Breast epithelium (tissue), 4 donors: ENCODE results near the gene GAL3ST2. TPM values are rescaled to one million over a fixed set of nuclear protein-coding genes. Genes with fewer than 3 reads are reported as not detected.

ENCODE experiments used
- DNase-seq, 2 donors: peaks; one replicate each; pipeline ENCODE4 v3.0.0-alpha.2; 2019; ENCODE audit warnings: low spot score in 2 of 2
- H3K27ac ChIP-seq, 2 donors: fragments of 200-600 bp; sonication (generic) in 1 of 2; one replicate each; pipeline ENCODE4 v1.5.1; 2016 to 2019; ENCODE audit warnings: mild to moderate bottlenecking in 1 of 2
- H3K27me3 ChIP-seq, 2 donors: fragments of 200-600 bp; sonication (generic) in 1 of 2; one replicate each; pipeline versions ENCODE4 v1.5.1 to v1.6.0; 2017 to 2019; ENCODE audit warnings: control low read depth in 1 of 2, mild to moderate bottlenecking in 1 of 2
- H3K36me3 ChIP-seq: fragments of 200-600 bp; one replicate; pipeline ENCODE4 v1.5.1; 2019
- H3K4me1 ChIP-seq, 2 donors: fragments of 200-600 bp; sonication (generic); one replicate each; pipeline ENCODE4 v1.5.1; 2016 to 2019; ENCODE audit warnings: control low read depth in 1 of 2
- H3K4me3 ChIP-seq, 3 donors: fragments of 200-600 bp; sonication (generic); 1 replicate in 2 of 3; 2 replicates in 1 of 3; pipeline ENCODE4 v1.5.1; 2016 to 2019; ENCODE audit warnings: mild to moderate bottlenecking in 3 of 3, moderate library complexity in 2 of 3
- H3K9me3 ChIP-seq, 2 donors: fragments of 200-600 bp; sonication (generic) in 1 of 2; one replicate each; pipeline ENCODE4 v1.5.1; 2016 to 2019; ENCODE audit warnings: control low read depth in 1 of 2
- CTCF ChIP-seq, 3 donors: fragments of 450-650 bp; IDR thresholded peaks; one replicate each; pipeline ENCODE4 v1.5.1; 2016 to 2017; ENCODE audit warnings: antibody characterized with exemption in 3 of 3, mild to moderate bottlenecking in 3 of 3, moderate library complexity in 3 of 3
- POLR2A ChIP-seq: fragments of 450-650 bp; IDR thresholded peaks from one replicate; pipeline ENCODE4 v1.6.1; 2016; ENCODE audit warnings: antibody characterized with exemption, mild to moderate bottlenecking, moderate library complexity
- POLR2AphosphoS5 ChIP-seq, 3 donors: sonication (generic); formaldehyde crosslinking; IDR thresholded peaks; one replicate each; pipeline ENCODE4 v1.6.1; 2017; ENCODE audit warnings: antibody characterized with exemption in 3 of 3
- intact Hi-C: fragments of 100-400 bp; cut with DNase I; formaldehyde crosslinking; loops from one replicate; pipeline ENCODE4 v1.15.1; 2023; ENCODE audit warnings: low total_unique reads
- total RNA-seq, 3 donors: library from RNA; depleted of rRNA; stranded (reverse); fragments of >200 nt; gene quantifications; one replicate each; pipeline ENCODE4 v1.1.0, GENCODE V29; 2016

GAL3ST2 gene
- total RNA-seq, 3 donors from 2014 or later = 2.6 TPM; not detected in 2

GRCh38 chr2:241764275-241765241, 12.1 kb upstream of the GAL3ST2 start:
- no peak for TF ChIP-seq POLR2AphosphoS5 (IDR thresholded peaks at IDR 0.05)
- TF ChIP-seq CTCF (IDR thresholded peaks at IDR 0.05) = no peak
- TF ChIP-seq POLR2A = no peak
- no peaks in the 10 kb centered on the region for H3K36me3 ChIP-seq
- DNase-seq = no peak

GRCh38 chr2:241767464-241768250, 9.0 kb upstream of the GAL3ST2 start:
- peak in 1 of 2 donors; percentile 5 for DNase-seq
- TF ChIP-seq CTCF (IDR thresholded peaks at IDR 0.05) (no peak), POLR2A (no peak), POLR2AphosphoS5 (IDR thresholded peaks at IDR 0.05) (no peak)

More at GRCh38 chr2:241764275-241765241, 12.1 kb upstream of the GAL3ST2 start:
- Histone ChIP-seq H3K4me1 (no peaks in the 10 kb centered on the region), H3K9me3 (no peaks in the 10 kb centered on the region), H3K27ac (no peak overlapping the region), H3K27me3 (no peaks in the 10 kb centered on the region), H3K4me3 (no peak overlapping the region)
- intact Hi-C loops = no loop called here

GRCh38 chr2:241768251-241768711, 8.3 kb upstream of the GAL3ST2 start:
- intact Hi-C loops = no loop called here

More at GRCh38 chr2:241767464-241768250, 9.0 kb upstream of the GAL3ST2 start:
- H3K4me1 ChIP-seq = no peaks in the 10 kb centered on the region
- H3K9me3 ChIP-seq = no peaks in the 10 kb centered on the region
- intact Hi-C loops = no loop called here
- no peak overlapping the region for H3K4me3 ChIP-seq
- no peaks in the 10 kb centered on the region for H3K36me3 ChIP-seq
- H3K27me3 ChIP-seq = no peaks in the 10 kb centered on the region
- H3K27ac ChIP-seq = no peak overlapping the region

GRCh38 chr2:241768850-241769249, 7.8 kb upstream of the GAL3ST2 start:
- peak in 1 of 2 donors; percentile 10 for DNase-seq
- Histone ChIP-seq H3K27ac (no peak overlapping the region), H3K36me3 (no peaks in the 10 kb centered on the region), H3K9me3 (no peaks in the 10 kb centered on the region), H3K4me1 (no peaks in the 10 kb centered on the region), H3K27me3 (peaks cover 0 to 4% of the 10 kb centered on the region in 2 donors), H3K4me3 (no peak overlapping the region)
- intact Hi-C loops = no loop called here
- TF ChIP-seq POLR2A (no peak), POLR2AphosphoS5 (IDR thresholded peaks at IDR 0.05) (no peak), CTCF (IDR thresholded peaks at IDR 0.05) (no peak)

More at GRCh38 chr2:241768251-241768711, 8.3 kb upstream of the GAL3ST2 start:
- Histone ChIP-seq H3K4me1 (no peaks in the 10 kb centered on the region), H3K27ac (no peak overlapping the region), H3K36me3 (no peaks in the 10 kb centered on the region), H3K27me3 (no peaks in the 10 kb centered on the region), H3K4me3 (no peak overlapping the region), H3K9me3 (no peaks in the 10 kb centered on the region)
- TF ChIP-seq POLR2A (no peak), CTCF (IDR thresholded peaks at IDR 0.05) (no peak), POLR2AphosphoS5 (IDR thresholded peaks at IDR 0.05) (no peak)
- peak in 1 of 2 donors; percentile 10 for DNase-seq
